HepG2 (cell line): ENCODE data around the gene ACYP2. TPM values are rescaled to one million over a fixed set of nuclear protein-coding genes. Genes with fewer than 3 reads are reported as not detected.

Experiments
- BCL6 ChIP-seq: IDR thresholded peaks from 2 replicates; pipeline ENCODE4 v1.6.1; 2016; ENCODE audit warnings: missing genetic modification reagents, missing compliant biosample characterization
- FOXK1 ChIP-seq: sonication (generic); formaldehyde crosslinking; IDR thresholded peaks from 2 replicates; pipeline ENCODE4 v1.4.0; 2020; ENCODE audit warnings: low read depth, missing genetic modification reagents, borderline replicate concordance
- MBNL3 ChIP-seq: fragments of 250-450 bp; sonication (Bioruptor Pico); conservative IDR thresholded peaks from 2 replicates; pipeline ENCODE4 v1.8.0; 2022; ENCODE audit warnings: mild to moderate bottlenecking, inconsistent platforms
- MIXL1 ChIP-seq: IDR thresholded peaks from 2 replicates; pipeline ENCODE4 v1.6.1; 2016
- PRMT3 ChIP-seq: sonication (generic); formaldehyde crosslinking; IDR thresholded peaks from 2 replicates; pipeline ENCODE4 v1.8.1; 2022; ENCODE audit warnings: low read depth, mild to moderate bottlenecking, moderate library complexity, missing genetic modification reagents, borderline replicate concordance
- TCF12 ChIP-seq, 2 experiments: fragments of 450-650 bp in 1 of 2; sonication (generic) in 1 of 2; formaldehyde crosslinking in 1 of 2; IDR thresholded peaks; 2 replicates each; pipeline versions ENCODE4 v1.6.1 to v1.8.0; 2017 to 2022; ENCODE audit warnings: antibody characterized with exemption in 1 of 2, mild to moderate bottlenecking in 1 of 2, missing genetic modification reagents in 1 of 2, moderate library complexity in 1 of 2
- ZBTB7A ChIP-seq: sonication (generic); formaldehyde crosslinking; IDR thresholded peaks from 2 replicates; pipeline ENCODE4 v1.8.0; 2022; ENCODE audit warnings: mild to moderate bottlenecking, missing genetic modification reagents
- ZNF136 ChIP-seq: sonication (generic); formaldehyde crosslinking; IDR thresholded peaks from 2 replicates; pipeline ENCODE4 v1.8.1; 2022; ENCODE audit warnings: low read depth, mild to moderate bottlenecking, moderate library complexity, missing genetic modification reagents
- ZNF230 ChIP-seq: sonication (generic); formaldehyde crosslinking; IDR thresholded peaks from 2 replicates; pipeline ENCODE4 v1.4.0; 2020; ENCODE audit warnings: mild to moderate bottlenecking, missing genetic modification reagents
- ZNF292 ChIP-seq: sonication (generic); formaldehyde crosslinking; IDR thresholded peaks from 2 replicates; pipeline ENCODE4 v1.8.1; 2022; ENCODE audit warnings: mild to moderate bottlenecking, low read depth, missing genetic modification reagents, borderline replicate concordance
- ZNF577 ChIP-seq: sonication (generic); formaldehyde crosslinking; IDR thresholded peaks from 2 replicates; pipeline ENCODE4 v1.4.0; 2020; ENCODE audit warnings: mild to moderate bottlenecking, low read depth, missing genetic modification reagents, borderline replicate concordance
- polyA plus RNA-seq, 8 experiments: library from polyadenylated mRNA; depleted of rRNA in 3 of 8; stranded (reverse) in 7 of 8; unstranded in 1 of 8; fragments of >200 nt; fragmentation: Illumina TruSeq in 4 of 8; extraction: Trizol in 4 of 8; gene quantifications; 2 replicates each; pipeline versions ENCODE4 v1.2.1 to v1.2.3, GENCODE V29; 2011 to 2016; ENCODE audit warnings: low read depth in 4 of 8, missing spikeins in 1 of 8, mixed read lengths in 1 of 8; ENCODE audit not compliant: insufficient read depth in 1 of 8
- total RNA-seq, 5 experiments: library from RNA; depleted of rRNA; stranded (reverse); fragments of >200 nt; fragmentation: Illumina TruSeq; extraction: Trizol; gene quantifications; 2 replicates each; pipeline ENCODE4 v1.2.3, GENCODE V29; 2016; ENCODE audit warnings: low read depth in 1 of 5
- TF ChIP-seq, protein P1 (sequence below): sonication (generic); formaldehyde crosslinking; IDR thresholded peaks from 2 replicates; pipeline ENCODE4 v1.9.0; 2021; ENCODE audit warnings: mild to moderate bottlenecking, missing genetic modification reagents
- TF ChIP-seq, protein P2 (sequence below): sonication (generic); formaldehyde crosslinking; IDR thresholded peaks from 2 replicates; pipeline ENCODE4 v1.4.0; 2020; ENCODE audit warnings: missing genetic modification reagents
- TF ChIP-seq, protein P3 (sequence below): sonication (generic); formaldehyde crosslinking; IDR thresholded peaks from 2 replicates; pipeline ENCODE4 v1.8.0; 2022; ENCODE audit warnings: missing genetic modification reagents, mild to moderate bottlenecking, inconsistent platforms, borderline replicate concordance
- TF ChIP-seq, protein P4 (sequence below): sonication (generic); formaldehyde crosslinking; IDR thresholded peaks from 2 replicates; pipeline ENCODE4 v1.4.0; 2020; ENCODE audit warnings: missing genetic modification reagents

Gene ACYP2
- total and polyA plus RNA-seq, 2 of the 13 experiments (the other 11 are each of a cell fraction or from before 2014, with no cell fraction given), result 12.3 to 12.7 TPM

DNA sequence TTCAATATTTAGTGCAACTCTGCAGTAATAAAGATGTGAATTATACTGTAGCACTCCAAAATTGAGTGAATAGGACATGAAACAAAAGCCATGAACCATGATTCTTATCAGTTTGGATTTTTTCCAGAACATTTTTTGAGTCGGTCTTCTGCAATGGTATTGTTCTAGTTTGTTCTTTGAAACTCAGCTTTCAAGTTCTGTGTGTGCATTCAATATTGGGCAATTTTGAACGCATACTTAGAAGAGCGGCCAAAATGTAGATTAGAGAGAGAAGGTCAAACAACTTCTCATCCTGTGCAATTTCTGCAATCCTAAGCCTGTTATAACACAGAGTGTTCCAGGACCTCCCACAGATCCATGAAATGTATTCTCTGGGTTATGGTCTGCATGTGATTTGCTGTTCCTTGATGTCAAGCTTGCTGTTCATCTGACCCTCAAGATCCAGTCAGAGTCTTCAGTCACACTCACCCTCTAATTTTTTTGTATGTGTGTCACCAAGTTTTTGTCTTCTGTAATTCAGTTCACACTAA is 92.3 kb downstream of the ACYP2 start (continued):
- TF ChIP-seq ZNF230 (CRISPR knock-in tag) (no peak), ZNF577 (CRISPR knock-in tag) (no peak), FOXK1 (peak; percentile 41; the same call in 1 of the 2 replicates), MBNL3 (CRISPR knock-in tag) (no peak), ZNF292 (CRISPR knock-in tag) (peak; percentile 48; the same call in 1 of the 2 replicates), BCL6 (CRISPR knock-in tag) (peak; percentile 97), ZNF136 (no peak), ZBTB7A (CRISPR knock-in tag) (no peak; the same call in 1 of the 2 replicates), PRMT3 (0 out of 2 replicates have a peak, but pooled peaks have one; percentile 25), TCF12 (IDR thresholded peaks at IDR 0.05) (no peak), TCF12 (CRISPR knock-in tag; IDR thresholded peaks at IDR 0.05) (0 out of 2 replicates have a peak, but pooled peaks have one; percentile 52), MIXL1 (CRISPR knock-in tag) (no peak)
- TF ChIP-seq, protein P1, sequence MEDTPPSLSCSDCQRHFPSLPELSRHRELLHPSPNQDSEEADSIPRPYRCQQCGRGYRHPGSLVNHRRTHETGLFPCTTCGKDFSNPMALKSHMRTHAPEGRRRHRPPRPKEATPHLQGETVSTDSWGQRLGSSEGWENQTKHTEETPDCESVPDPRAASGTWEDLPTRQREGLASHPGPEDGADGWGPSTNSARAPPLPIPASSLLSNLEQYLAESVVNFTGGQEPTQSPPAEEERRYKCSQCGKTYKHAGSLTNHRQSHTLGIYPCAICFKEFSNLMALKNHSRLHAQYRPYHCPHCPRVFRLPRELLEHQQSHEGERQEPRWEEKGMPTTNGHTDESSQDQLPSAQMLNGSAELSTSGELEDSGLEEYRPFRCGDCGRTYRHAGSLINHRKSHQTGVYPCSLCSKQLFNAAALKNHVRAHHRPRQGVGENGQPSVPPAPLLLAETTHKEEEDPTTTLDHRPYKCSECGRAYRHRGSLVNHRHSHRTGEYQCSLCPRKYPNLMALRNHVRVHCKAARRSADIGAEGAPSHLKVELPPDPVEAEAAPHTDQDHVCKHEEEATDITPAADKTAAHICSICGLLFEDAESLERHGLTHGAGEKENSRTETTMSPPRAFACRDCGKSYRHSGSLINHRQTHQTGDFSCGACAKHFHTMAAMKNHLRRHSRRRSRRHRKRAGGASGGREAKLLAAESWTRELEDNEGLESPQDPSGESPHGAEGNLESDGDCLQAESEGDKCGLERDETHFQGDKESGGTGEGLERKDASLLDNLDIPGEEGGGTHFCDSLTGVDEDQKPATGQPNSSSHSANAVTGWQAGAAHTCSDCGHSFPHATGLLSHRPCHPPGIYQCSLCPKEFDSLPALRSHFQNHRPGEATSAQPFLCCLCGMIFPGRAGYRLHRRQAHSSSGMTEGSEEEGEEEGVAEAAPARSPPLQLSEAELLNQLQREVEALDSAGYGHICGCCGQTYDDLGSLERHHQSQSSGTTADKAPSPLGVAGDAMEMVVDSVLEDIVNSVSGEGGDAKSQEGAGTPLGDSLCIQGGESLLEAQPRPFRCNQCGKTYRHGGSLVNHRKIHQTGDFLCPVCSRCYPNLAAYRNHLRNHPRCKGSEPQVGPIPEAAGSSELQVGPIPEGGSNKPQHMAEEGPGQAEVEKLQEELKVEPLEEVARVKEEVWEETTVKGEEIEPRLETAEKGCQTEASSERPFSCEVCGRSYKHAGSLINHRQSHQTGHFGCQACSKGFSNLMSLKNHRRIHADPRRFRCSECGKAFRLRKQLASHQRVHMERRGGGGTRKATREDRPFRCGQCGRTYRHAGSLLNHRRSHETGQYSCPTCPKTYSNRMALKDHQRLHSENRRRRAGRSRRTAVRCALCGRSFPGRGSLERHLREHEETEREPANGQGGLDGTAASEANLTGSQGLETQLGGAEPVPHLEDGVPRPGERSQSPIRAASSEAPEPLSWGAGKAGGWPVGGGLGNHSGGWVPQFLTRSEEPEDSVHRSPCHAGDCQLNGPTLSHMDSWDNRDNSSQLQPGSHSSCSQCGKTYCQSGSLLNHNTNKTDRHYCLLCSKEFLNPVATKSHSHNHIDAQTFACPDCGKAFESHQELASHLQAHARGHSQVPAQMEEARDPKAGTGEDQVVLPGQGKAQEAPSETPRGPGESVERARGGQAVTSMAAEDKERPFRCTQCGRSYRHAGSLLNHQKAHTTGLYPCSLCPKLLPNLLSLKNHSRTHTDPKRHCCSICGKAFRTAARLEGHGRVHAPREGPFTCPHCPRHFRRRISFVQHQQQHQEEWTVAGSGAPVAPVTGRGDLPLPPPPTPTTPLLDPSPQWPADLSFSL (CRISPR knock-in tag), result peak; percentile 28; the same call in 1 of the 2 replicates
- TF ChIP-seq, protein P2, sequence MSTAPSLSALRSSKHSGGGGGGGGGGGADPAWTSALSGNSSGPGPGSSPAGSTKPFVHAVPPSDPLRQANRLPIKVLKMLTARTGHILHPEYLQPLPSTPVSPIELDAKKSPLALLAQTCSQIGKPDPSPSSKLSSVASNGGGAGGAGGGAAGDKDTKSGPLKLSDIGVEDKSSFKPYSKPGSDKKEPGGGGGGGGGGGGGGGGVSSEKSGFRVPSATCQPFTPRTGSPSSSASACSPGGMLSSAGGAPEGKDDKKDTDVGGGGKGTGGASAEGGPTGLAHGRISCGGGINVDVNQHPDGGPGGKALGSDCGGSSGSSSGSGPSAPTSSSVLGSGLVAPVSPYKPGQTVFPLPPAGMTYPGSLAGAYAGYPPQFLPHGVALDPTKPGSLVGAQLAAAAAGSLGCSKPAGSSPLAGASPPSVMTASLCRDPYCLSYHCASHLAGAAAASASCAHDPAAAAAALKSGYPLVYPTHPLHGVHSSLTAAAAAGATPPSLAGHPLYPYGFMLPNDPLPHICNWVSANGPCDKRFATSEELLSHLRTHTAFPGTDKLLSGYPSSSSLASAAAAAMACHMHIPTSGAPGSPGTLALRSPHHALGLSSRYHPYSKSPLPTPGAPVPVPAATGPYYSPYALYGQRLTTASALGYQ, result peak; percentile 92
- TF ChIP-seq, protein P3, sequence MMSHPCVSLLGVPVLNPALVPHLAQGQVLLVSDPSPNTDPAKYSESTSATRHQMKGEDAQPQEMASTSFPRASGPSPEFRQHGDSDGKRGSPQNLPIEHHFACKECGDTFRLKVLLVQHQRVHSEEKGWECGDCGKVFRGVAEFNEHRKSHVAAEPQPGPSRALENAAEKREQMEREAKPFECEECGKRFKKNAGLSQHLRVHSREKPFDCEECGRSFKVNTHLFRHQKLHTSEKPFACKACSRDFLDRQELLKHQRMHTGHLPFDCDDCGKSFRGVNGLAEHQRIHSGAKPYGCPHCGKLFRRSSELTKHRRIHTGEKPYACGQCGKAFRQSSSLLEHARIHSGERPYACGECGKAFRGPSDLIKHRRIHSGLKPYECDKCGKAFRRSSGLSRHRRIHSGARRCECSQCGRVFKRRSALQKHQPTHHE (CRISPR knock-in tag), result peak; percentile 40; the same call in 1 of the 2 replicates
- TF ChIP-seq, protein P4, sequence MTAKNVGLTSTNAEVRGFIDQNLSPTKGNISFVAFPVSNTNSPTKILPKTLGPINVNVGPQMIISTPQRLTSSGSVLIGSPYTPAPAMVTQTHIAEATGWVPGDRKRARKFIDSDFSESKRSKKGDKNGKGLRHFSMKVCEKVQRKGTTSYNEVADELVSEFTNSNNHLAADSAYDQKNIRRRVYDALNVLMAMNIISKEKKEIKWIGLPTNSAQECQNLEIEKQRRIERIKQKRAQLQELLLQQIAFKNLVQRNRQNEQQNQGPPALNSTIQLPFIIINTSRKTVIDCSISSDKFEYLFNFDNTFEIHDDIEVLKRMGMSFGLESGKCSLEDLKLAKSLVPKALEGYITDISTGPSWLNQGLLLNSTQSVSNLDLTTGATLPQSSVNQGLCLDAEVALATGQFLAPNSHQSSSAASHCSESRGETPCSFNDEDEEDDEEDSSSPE (CRISPR knock-in tag), result no peak; the same call in 1 of the 2 replicates
